OCI-LY1 (cell line): ENCODE measurements around the gene PAM.

Experiments
- H2AFZ ChIP-seq: fragments of 200-600 bp; sonication (generic), shearing (Covaris generic); 2 replicates; pipeline ENCODE4 v1.6.0; 2014; ENCODE audit warnings: antibody characterized with exemption, mild to moderate bottlenecking, low read length
- H3F3A ChIP-seq: fragments of 200-600 bp; sonication (generic), shearing (Covaris generic); 2 replicates; pipeline ENCODE4 v1.6.0; 2014; ENCODE audit warnings: mild to moderate bottlenecking, antibody characterized with exemption, low read length, moderate library complexity; ENCODE audit not compliant: insufficient read depth
- H3K27ac ChIP-seq: fragments of 200-600 bp; sonication (generic); 2 replicates; pipeline ENCODE4 v1.5.1; 2014; ENCODE audit warnings: low read length, mixed run types, mild to moderate bottlenecking, low read depth; ENCODE audit not compliant: poor library complexity, severe bottlenecking
- H3K27me3 ChIP-seq: fragments of 200-600 bp; sonication (generic); 2 replicates; pipeline ENCODE4 v1.6.0; 2014; ENCODE audit warnings: antibody characterized with exemption, mild to moderate bottlenecking, low read length, moderate library complexity; ENCODE audit not compliant: insufficient read depth
- H3K36me3 ChIP-seq: fragments of 200-600 bp; sonication (generic); 2 replicates; pipeline ENCODE4 v1.6.1; 2014; ENCODE audit warnings: mild to moderate bottlenecking, antibody characterized with exemption, low read length, moderate library complexity, mixed read lengths; ENCODE audit not compliant: insufficient read depth
- H3K4me1 ChIP-seq: fragments of 200-600 bp; sonication (generic); 2 replicates; pipeline ENCODE4 v1.5.1; 2014; ENCODE audit warnings: mild to moderate bottlenecking, low read length, moderate library complexity; ENCODE audit not compliant: insufficient read depth, severe bottlenecking
- H3K4me2 ChIP-seq: fragments of 200-600 bp; sonication (generic), shearing (Covaris generic); 2 replicates; pipeline ENCODE4 v1.6.1; 2014; ENCODE audit warnings: low read length
- H3K4me3 ChIP-seq: fragments of 200-600 bp; sonication (generic); 2 replicates; pipeline ENCODE4 v1.5.1; 2014; ENCODE audit warnings: low read length, low read depth, mild to moderate bottlenecking, mixed read lengths; ENCODE audit not compliant: poor library complexity, severe bottlenecking
- H3K79me2 ChIP-seq: fragments of 200-600 bp; shearing (Covaris generic); 2 replicates; pipeline ENCODE4 v1.6.1; 2016; ENCODE audit warnings: mixed run types, low read length, mixed read lengths; ENCODE audit not compliant: insufficient read depth
- H3K9ac ChIP-seq: fragments of 200-600 bp; sonication (generic), shearing (Covaris generic); 2 replicates; pipeline ENCODE4 v1.6.1; 2014; ENCODE audit warnings: mild to moderate bottlenecking, low read length, mixed read lengths
- H3K9me2 ChIP-seq: fragments of 200-600 bp; sonication (generic), shearing (Covaris generic); 2 replicates; pipeline ENCODE4 v1.6.1; 2014; ENCODE audit warnings: low read depth, mild to moderate bottlenecking, low read length, mixed read lengths
- H3K9me3 ChIP-seq: fragments of 200-600 bp; shearing (Covaris generic); 2 replicates; pipeline ENCODE4 v1.6.1; 2014; ENCODE audit warnings: low read length, mixed read lengths
- H4K20me1 ChIP-seq: fragments of 200-600 bp; sonication (generic), shearing (Covaris generic); 2 replicates; pipeline ENCODE4 v1.6.0; 2016; ENCODE audit warnings: mild to moderate bottlenecking, low read length; ENCODE audit not compliant: insufficient read depth
- CTCF ChIP-seq: fragments of 200-600 bp; sonication (generic), shearing (Covaris generic); IDR thresholded peaks from 2 replicates; pipeline ENCODE4 v1.5.1; 2017; ENCODE audit warnings: mild to moderate bottlenecking, antibody characterized with exemption, low read length, moderate library complexity, mixed read lengths
- EZH2 ChIP-seq: fragments of 200-600 bp; sonication (generic), shearing (Covaris generic); IDR thresholded peaks from 2 replicates; pipeline ENCODE4 v1.8.0; 2017; ENCODE audit warnings: borderline replicate concordance, mixed run types, mild to moderate bottlenecking, antibody characterized with exemption, low read length, moderate library complexity, mixed read lengths

The PAM gene

GRCh38 chr5:102815084-102815483 is 60.0 kb downstream of the PAM start:
- no peak overlapping the region for H3K4me2 ChIP-seq
- H3K27me3 ChIP-seq: no peaks in the 10 kb centered on the region
- TF ChIP-seq EZH2 (no peak), CTCF (no peak)
- H4K20me1 ChIP-seq: no peaks in the 10 kb centered on the region
- H3K9me2 ChIP-seq: no peaks in the 10 kb centered on the region
- no peaks in the 10 kb centered on the region for H3K4me1 ChIP-seq
- H3K36me3 ChIP-seq: no peaks in the 10 kb centered on the region
- H3K27ac ChIP-seq: no peak overlapping the region
- H3K9me3 ChIP-seq: no peaks in the 10 kb centered on the region
- no peak overlapping the region for H3K9ac ChIP-seq
- H3F3A ChIP-seq: no peaks in the 10 kb centered on the region
- no peaks in the 10 kb centered on the region for H3K79me2 ChIP-seq
- H2AFZ ChIP-seq: no peak overlapping the region
- H3K4me3 ChIP-seq: no peak overlapping the region

- Histone ChIP-seq H3K36me3 (no peaks in the 10 kb centered on the region), H3K4me2 (no peak overlapping the region), H3K9ac (no peak overlapping the region), H2AFZ (no peak overlapping the region), H3K9me2 (no peaks in the 10 kb centered on the region), H4K20me1 (no peaks in the 10 kb centered on the region), H3K27ac (no peak overlapping the region), H3K4me1 (no peaks in the 10 kb centered on the region), H3K4me3 (no peak overlapping the region), H3K79me2 (no peaks in the 10 kb centered on the region), H3K9me3 (no peaks in the 10 kb centered on the region), H3F3A (no peaks in the 10 kb centered on the region), H3K27me3 (no peaks in the 10 kb centered on the region)
- no peak for TF ChIP-seq EZH2
- TF ChIP-seq CTCF: no peak
Measured at GRCh38 chr5:102815540-102816332, 60.6 kb downstream of the PAM start.

GRCh38 chr5:102818345-102818744 is 63.2 kb downstream of the PAM start:
- TF ChIP-seq CTCF (no peak), EZH2 (no peak)

More at GRCh38 chr5:102818345-102818744, 63.2 kb downstream of the PAM start:
- H3K4me1 ChIP-seq: no peaks in the 10 kb centered on the region
- no peaks in the 10 kb centered on the region for H3K36me3 ChIP-seq
- H3K4me3 ChIP-seq: no peak overlapping the region
- H3K4me2 ChIP-seq: no peak overlapping the region
- no peaks in the 10 kb centered on the region for H4K20me1 ChIP-seq
- H2AFZ ChIP-seq: no peak overlapping the region
- H3K9me3 ChIP-seq: no peaks in the 10 kb centered on the region
- H3K9ac ChIP-seq: no peak overlapping the region
- no peak overlapping the region for H3K27ac ChIP-seq
- H3K27me3 ChIP-seq: no peaks in the 10 kb centered on the region
- H3K79me2 ChIP-seq: no peaks in the 10 kb centered on the region
- no peaks in the 10 kb centered on the region for H3K9me2 ChIP-seq
- no peaks in the 10 kb centered on the region for H3F3A ChIP-seq
